SU-DHL-6 (cell line): ENCODE results near the gene MED15.

Experiments used
- H2AFZ ChIP-seq: fragments of 200-600 bp; sonication (generic); 2 replicates; pipeline ENCODE4 v1.6.1; 2014; ENCODE audit warnings: low read depth, mild to moderate bottlenecking, moderate library complexity, mixed read lengths, antibody characterized with exemption, low read length; ENCODE audit not compliant: severe bottlenecking
- H3F3A ChIP-seq: fragments of 200-600 bp; shearing (Covaris generic); 2 replicates; pipeline ENCODE4 v1.6.0; 2016; ENCODE audit warnings: antibody characterized with exemption, mild to moderate bottlenecking; ENCODE audit not compliant: insufficient read depth
- H3K27ac ChIP-seq: fragments of 200-600 bp; sonication (generic); 2 replicates; pipeline ENCODE4 v1.5.1; 2016; ENCODE audit warnings: low read depth, mild to moderate bottlenecking, low read length, moderate library complexity, mixed read lengths
- H3K27me3 ChIP-seq: fragments of 200-600 bp; sonication (generic), shearing (Covaris generic); 2 replicates; pipeline ENCODE4 v1.6.0; 2014; ENCODE audit warnings: mild to moderate bottlenecking, low read length
- H3K36me3 ChIP-seq: fragments of 200-600 bp; sonication (generic); 2 replicates; pipeline ENCODE4 v1.6.1; 2014; ENCODE audit warnings: mild to moderate bottlenecking, low read length, mixed read lengths
- H3K4me2 ChIP-seq: fragments of 300-600, 200-600 bp; shearing (Covaris generic), sonication (generic); 2 replicates; pipeline ENCODE4 v1.6.0; 2014; ENCODE audit warnings: low read length, low read depth, mild to moderate bottlenecking; ENCODE audit not compliant: poor library complexity, severe bottlenecking
- H3K4me3 ChIP-seq: fragments of 200-600 bp; sonication (generic); 2 replicates; pipeline ENCODE4 v1.5.1; 2014; ENCODE audit warnings: antibody characterized with exemption, low read length, mild to moderate bottlenecking, mixed read lengths; ENCODE audit not compliant: insufficient read depth, poor library complexity, severe bottlenecking
- H3K79me2 ChIP-seq: fragments of 200-600 bp; sonication (generic); 2 replicates; pipeline ENCODE4 v1.6.1; 2014; ENCODE audit warnings: mild to moderate bottlenecking, low read length, moderate library complexity; ENCODE audit not compliant: insufficient read depth
- H3K9ac ChIP-seq: fragments of 200-600 bp; sonication (generic); 2 replicates; pipeline ENCODE4 v1.7.0; 2014; ENCODE audit warnings: mild to moderate bottlenecking, low read length
- H3K9me2 ChIP-seq: fragments of 200-600 bp; sonication (generic); replicated peaks from 2 replicates; pipeline ENCODE4 v1.6.1; 2014; ENCODE audit warnings: low read length; ENCODE audit not compliant: insufficient read depth
- H3K9me3 ChIP-seq: fragments of 200-600 bp; sonication (generic); 2 replicates; pipeline ENCODE4 v1.6.1; 2014; ENCODE audit warnings: low read length, mixed read lengths; ENCODE audit not compliant: insufficient read depth
- H4K20me1 ChIP-seq: fragments of 200-600 bp; sonication (generic); 2 replicates; pipeline ENCODE4 v1.6.1; 2014; ENCODE audit warnings: low read depth, mild to moderate bottlenecking, antibody characterized with exemption, low read length, moderate library complexity, mixed read lengths
- EZH2phosphoT487 ChIP-seq: fragments of 200-600 bp; sonication (generic), shearing (Covaris generic); conservative IDR thresholded peaks from 2 replicates; pipeline ENCODE4 v1.6.1; 2018; ENCODE audit warnings: mild to moderate bottlenecking, antibody characterized with exemption, low read length, moderate library complexity, mixed read lengths
- TF ChIP-seq, protein P1 (sequence below): fragments of 200-600 bp; sonication (generic); IDR thresholded peaks from one replicate; pipeline ENCODE4 v1.5.1; 2017; ENCODE audit warnings: antibody characterized with exemption, mild to moderate bottlenecking, low read length, moderate library complexity; ENCODE audit not compliant: insufficient read depth, poor library complexity, severe bottlenecking

Gene MED15

GRCh38 chr22:20490183-20490940, 17.0 kb upstream of the MED15 start:
- no peaks in the 10 kb centered on the region; the same call in 1 of the 2 replicates for H3K79me2 ChIP-seq
- H3K9me3 ChIP-seq: no peaks in the 10 kb centered on the region
- no peak overlapping the region for H3K4me3 ChIP-seq
- no peak overlapping the region for H2AFZ ChIP-seq
- H3K9me2 ChIP-seq: no peaks in the 10 kb centered on the region
- no peaks in the 10 kb centered on the region for H3K36me3 ChIP-seq
- no peak overlapping the region for H3K4me2 ChIP-seq
- no peak overlapping the region for H3K27ac ChIP-seq
- no peak overlapping the region for H3K9ac ChIP-seq
- no peak for TF ChIP-seq EZH2phosphoT487
- TF ChIP-seq, protein P1, sequence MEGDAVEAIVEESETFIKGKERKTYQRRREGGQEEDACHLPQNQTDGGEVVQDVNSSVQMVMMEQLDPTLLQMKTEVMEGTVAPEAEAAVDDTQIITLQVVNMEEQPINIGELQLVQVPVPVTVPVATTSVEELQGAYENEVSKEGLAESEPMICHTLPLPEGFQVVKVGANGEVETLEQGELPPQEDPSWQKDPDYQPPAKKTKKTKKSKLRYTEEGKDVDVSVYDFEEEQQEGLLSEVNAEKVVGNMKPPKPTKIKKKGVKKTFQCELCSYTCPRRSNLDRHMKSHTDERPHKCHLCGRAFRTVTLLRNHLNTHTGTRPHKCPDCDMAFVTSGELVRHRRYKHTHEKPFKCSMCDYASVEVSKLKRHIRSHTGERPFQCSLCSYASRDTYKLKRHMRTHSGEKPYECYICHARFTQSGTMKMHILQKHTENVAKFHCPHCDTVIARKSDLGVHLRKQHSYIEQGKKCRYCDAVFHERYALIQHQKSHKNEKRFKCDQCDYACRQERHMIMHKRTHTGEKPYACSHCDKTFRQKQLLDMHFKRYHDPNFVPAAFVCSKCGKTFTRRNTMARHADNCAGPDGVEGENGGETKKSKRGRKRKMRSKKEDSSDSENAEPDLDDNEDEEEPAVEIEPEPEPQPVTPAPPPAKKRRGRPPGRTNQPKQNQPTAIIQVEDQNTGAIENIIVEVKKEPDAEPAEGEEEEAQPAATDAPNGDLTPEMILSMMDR: no peak
- H3K27me3 ChIP-seq: no peaks in the 10 kb centered on the region
- no peaks in the 10 kb centered on the region for H3F3A ChIP-seq
- no peaks in the 10 kb centered on the region for H4K20me1 ChIP-seq

DNA sequence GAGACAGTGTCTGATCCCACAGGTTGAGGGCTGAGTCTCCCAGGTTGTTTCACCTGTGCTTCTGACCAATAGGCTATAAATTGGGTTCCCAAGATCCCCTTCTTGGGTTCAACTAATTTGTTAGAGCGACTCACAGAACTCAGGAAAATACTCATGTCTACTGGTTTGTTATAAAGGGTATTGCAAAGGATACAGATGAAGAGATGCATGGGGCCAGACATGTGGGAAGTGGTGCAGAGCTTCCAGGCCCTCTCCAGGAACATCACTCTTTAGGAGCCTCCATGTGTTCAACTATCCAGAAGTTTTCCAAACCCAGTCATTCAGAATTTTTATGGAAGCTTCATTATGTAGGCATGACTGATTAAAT, 16.5 kb upstream of the MED15 start:
- Histone ChIP-seq H3K27ac (no peak overlapping the region), H3K9ac (no peak overlapping the region), H3K4me2 (no peak overlapping the region), H3K9me3 (no peaks in the 10 kb centered on the region), H3K4me3 (no peak overlapping the region), H3K79me2 (no peaks in the 10 kb centered on the region; the same call in 1 of the 2 replicates), H4K20me1 (no peaks in the 10 kb centered on the region), H3F3A (no peaks in the 10 kb centered on the region), H3K9me2 (no peaks in the 10 kb centered on the region), H2AFZ (no peak overlapping the region), H3K36me3 (no peaks in the 10 kb centered on the region), H3K27me3 (no peaks in the 10 kb centered on the region)
- TF ChIP-seq EZH2phosphoT487: no peak
- TF ChIP-seq, protein P1: no peak

- Histone ChIP-seq H3K4me3 (no peak overlapping the region), H3K9me2 (no peaks in the 10 kb centered on the region), H3K27me3 (no peaks in the 10 kb centered on the region), H2AFZ (no peak overlapping the region), H3K9ac (no peak overlapping the region), H3K4me2 (no peak overlapping the region), H3K79me2 (no peaks in the 10 kb centered on the region; the same call in 1 of the 2 replicates), H4K20me1 (no peaks in the 10 kb centered on the region), H3F3A (no peaks in the 10 kb centered on the region), H3K9me3 (no peaks in the 10 kb centered on the region), H3K27ac (no peak overlapping the region), H3K36me3 (no peaks in the 10 kb centered on the region)
- TF ChIP-seq, protein P1: no peak
- no peak for TF ChIP-seq EZH2phosphoT487
Measured at GRCh38 chr22:20491346-20491745, 16.1 kb upstream of the MED15 start.
